PC-9 (cell line): ENCODE results near the gene GLB1L3. TPM values are rescaled to one million over a fixed set of nuclear protein-coding genes. Genes with fewer than 3 reads are reported as not detected.

Source experiments
- Bru-seq: library from RNA; stranded (reverse); fragments of 400-500 nt; gene quantifications from one replicate; lab custom pipeline; 2021; lab: Mats Ljungman, UMichigan
- BruChase-seq, 2 experiments: library from RNA; stranded (reverse); fragments of 400-500 nt; gene quantifications; one replicate each; lab custom pipeline; 2021; lab: Mats Ljungman, UMichigan
- BruUV-seq: library from RNA; stranded (reverse); fragments of 400-500 nt; replicated peaks from 2 replicates; lab custom pipeline; 2021; lab: Mats Ljungman, UMichigan
- CTCF ChIA-PET: fragments of 300-600 bp; sonication (Branson Sonifier 250); formaldehyde crosslinking; loops from one replicate; lab custom pipeline; 2022; ENCODE audit warnings: antibody characterized with exemption; lab: Charles Lee
- POLR2A ChIA-PET: fragments of 300-600 bp; sonication (Branson Sonifier 250); formaldehyde crosslinking; loops from one replicate; lab custom pipeline; 2022; ENCODE audit warnings: antibody characterized with exemption; ENCODE audit not compliant: unreplicated experiment; lab: Charles Lee
- DNase-seq, 2 experiments: peaks; one replicate each; pipeline versions ENCODE4 v3.0.0 to v3.0.0-alpha.2; 2015 to 2022; ENCODE audit warnings: mixed read lengths in 1 of 2
- H2AFZ ChIP-seq: fragments of 200-600 bp; sonication (generic); 2 replicates; pipeline ENCODE4 v1.8.1; 2017; ENCODE audit warnings: antibody characterized with exemption
- H3F3A ChIP-seq: fragments of 200-600 bp; sonication (generic); 2 replicates; pipeline ENCODE4 v1.8.1; 2017; ENCODE audit warnings: antibody characterized with exemption, mild to moderate bottlenecking, low read depth; ENCODE audit not compliant: insufficient read depth
- H3K27ac ChIP-seq: fragments of 200-600 bp; sonication (generic); 2 replicates; pipeline ENCODE4 v1.6.1; 2016; ENCODE audit warnings: mixed run types
- H3K27me3 ChIP-seq: fragments of 200-600 bp; sonication (generic); 2 replicates; pipeline ENCODE4 v1.6.1; 2016; ENCODE audit warnings: low read depth, mixed run types; ENCODE audit not compliant: insufficient read depth
- H3K36me3 ChIP-seq: fragments of 200-600 bp; sonication (generic); 2 replicates; pipeline ENCODE4 v1.6.1; 2016; ENCODE audit warnings: low read depth, mixed run types
- H3K4me1 ChIP-seq: fragments of 200-600 bp; sonication (generic); replicated peaks from 2 replicates; pipeline ENCODE4 v1.6.1; 2016; ENCODE audit warnings: mixed run types; ENCODE audit not compliant: insufficient read depth
- H3K4me2 ChIP-seq: fragments of 200-600 bp; sonication (generic); 2 replicates; pipeline ENCODE4 v1.6.1; 2017; ENCODE audit warnings: mixed run types
- H3K4me3 ChIP-seq: fragments of 200-600 bp; sonication (generic); 2 replicates; pipeline ENCODE4 v1.6.1; 2016; ENCODE audit warnings: mixed run types
- H3K79me2 ChIP-seq: fragments of 200-600 bp; sonication (generic); 2 replicates; pipeline ENCODE4 v1.6.1; 2017; ENCODE audit warnings: low read depth, mixed run types
- H3K9me2 ChIP-seq: fragments of 200-600 bp; sonication (generic); 2 replicates; pipeline ENCODE4 v1.8.1; 2017; ENCODE audit warnings: mild to moderate bottlenecking; ENCODE audit not compliant: insufficient read depth
- H3K9me3 ChIP-seq: fragments of 200-600 bp; sonication (generic); 2 replicates; pipeline ENCODE4 v1.8.1; 2016; ENCODE audit warnings: low read depth; ENCODE audit not compliant: insufficient read depth
- H4K20me1 ChIP-seq: fragments of 200-600 bp; sonication (generic); 2 replicates; pipeline ENCODE4 v1.8.1; 2017; ENCODE audit not compliant: insufficient read depth
- CTCF ChIP-seq: fragments of 200-600 bp; sonication (generic); conservative IDR thresholded peaks from 2 replicates; pipeline ENCODE4 v1.6.1; 2017; ENCODE audit warnings: mixed run types, antibody characterized with exemption, mild to moderate bottlenecking, moderate library complexity
- EZH2 ChIP-seq: fragments of 200-600 bp; sonication (generic); IDR thresholded peaks from 2 replicates; pipeline ENCODE4 v1.8.0; 2017; ENCODE audit warnings: antibody characterized with exemption, low read depth
- intact Hi-C: fragments of 100-400 bp; cut with micrococcal nuclease; formaldehyde crosslinking; loops from one replicate; pipeline ENCODE4 v1.10.0; 2022; ENCODE audit not compliant: unreplicated experiment
- long read RNA-seq: library from polyadenylated mRNA; stranded (forward); transcript quantifications from one replicate; pipeline ENCODE4 v2.0.0, GENCODE V29; 2022
- total RNA-seq: library from RNA; stranded (reverse); gene quantifications from 2 replicates; pipeline ENCODE4 v1.2.3, GENCODE V29; 2021

GLB1L3 gene
- total RNA-seq: not detected in 2 replicates
- Bru-seq, nascent RNA: percentile 5 among the genes with signal in this experiment
- percentile 12 among the genes with signal in this experiment for BruChase-seq, experiment 1, labeled RNA remaining after a 2-hour chase
- BruChase-seq, experiment 2, labeled RNA remaining after a 6-hour chase: percentile 2 among the genes with signal in this experiment
- long read RNA-seq: 0 reads

- Histone ChIP-seq H3K9me3 (no peaks in the 10 kb centered on the region), H2AFZ (no peak within 1 kb of the TSS), H3K4me3 (no peak within 1 kb of the TSS), H3K4me1 (no peaks in the 10 kb centered on the region), H3K4me2 (no peak within 1 kb of the TSS), H3K79me2 (no peaks in the 10 kb centered on the region), H3K27me3 (peaks cover 4% of the 10 kb centered on the region; the same call in 1 of the 2 replicates), H3K9me2 (no peaks in the 10 kb centered on the region), H3K27ac (no peak within 1 kb of the TSS), H4K20me1 (no peaks in the 10 kb centered on the region), H3K36me3 (no peaks in the 10 kb centered on the region), H3F3A (no peaks in the 10 kb centered on the region)
- no peak for TF ChIP-seq CTCF
- no peak for TF ChIP-seq EZH2
- no TSS peak for BruUV-seq
- no peak for DNase-seq
- CTCF ChIA-PET: no interaction called here
- intact Hi-C loops: no loop called here
- POLR2A ChIA-PET: no interaction called here
Observed at GRCh38 chr11:134275534-134276395, at the start of gene GLB1L3. TSS of gene GLB1L3 (plus strand) at chr11:134276379. CDS start at chr11:134276741, 362 bp downstream.

- Histone ChIP-seq H2AFZ (no peak overlapping the region), H4K20me1 (0 out of 2 replicates have a peak, but pooled peaks cover 2% of the 10 kb centered on the region), H3K27ac (no peak overlapping the region), H3F3A (no peaks in the 10 kb centered on the region), H3K9me3 (no peaks in the 10 kb centered on the region), H3K9me2 (no peaks in the 10 kb centered on the region), H3K4me2 (peak overlapping the region; percentile 96; the same call in 1 of the 2 replicates), H3K79me2 (peaks cover 45% of the 10 kb centered on the region), H3K4me3 (no peak overlapping the region), H3K27me3 (no peaks in the 10 kb centered on the region), H3K4me1 (peaks cover 21% of the 10 kb centered on the region), H3K36me3 (no peaks in the 10 kb centered on the region)
- ChIA-PET CTCF (no interaction called here), POLR2A (no interaction called here)
- intact Hi-C loops: no loop called here
- TF ChIP-seq CTCF (no peak), EZH2 (no peak)
- DNase-seq: no peak
- BruUV-seq: no TSS peak
Observed at GRCh38 chr11:134226806-134227325, 49.3 kb upstream of the GLB1L3 start.

GRCh38 chr11:134228625-134229024 lies 47.6 kb upstream of the GLB1L3 start:
- BruUV-seq: no TSS peak

More at GRCh38 chr11:134228625-134229024, 47.6 kb upstream of the GLB1L3 start:
- POLR2A ChIA-PET: no interaction called here
- Histone ChIP-seq H3K4me2 (no peak overlapping the region), H3K4me3 (no peak overlapping the region), H2AFZ (no peak overlapping the region), H3K27me3 (no peaks in the 10 kb centered on the region), H3K79me2 (peaks cover 28% of the 10 kb centered on the region; the same call in 1 of the 2 replicates), H4K20me1 (no peaks in the 10 kb centered on the region), H3K36me3 (no peaks in the 10 kb centered on the region), H3K9me2 (no peaks in the 10 kb centered on the region), H3F3A (no peaks in the 10 kb centered on the region), H3K4me1 (peaks cover 10% of the 10 kb centered on the region; the same call in 1 of the 2 replicates), H3K9me3 (no peaks in the 10 kb centered on the region), H3K27ac (no peak overlapping the region)
- CTCF ChIA-PET: no interaction called here
- intact Hi-C loops: no loop called here
- TF ChIP-seq CTCF (no peak), EZH2 (no peak)
- DNase-seq: no peak
